ENCODE measurements around the gene DICER1.

The DICER1 gene

DNA sequence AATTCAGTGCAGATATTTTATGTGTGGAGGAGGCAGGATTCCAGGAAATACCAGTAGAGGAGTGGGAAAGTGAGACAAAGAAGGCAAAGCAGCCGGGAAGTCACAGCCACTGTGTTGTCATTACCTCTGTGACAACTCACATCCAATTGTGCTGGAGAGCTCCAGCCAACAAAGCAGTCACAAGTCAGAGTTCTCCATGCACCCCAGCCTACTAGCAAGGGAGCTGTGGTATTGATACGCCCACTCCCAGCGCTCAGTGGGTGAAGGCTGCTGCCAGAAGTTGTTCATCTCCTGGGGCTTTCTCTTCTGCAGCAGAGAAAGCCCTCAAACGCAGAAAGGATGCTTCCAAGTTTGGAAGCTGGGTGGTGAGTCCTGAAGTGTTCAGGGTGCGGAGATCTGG lies 93.9 kb downstream of the DICER1 start:
- in situ Hi-C loops (cut with MboI; ENCODE audit: low sequenced_read_pairs), result no loop called here

DNA sequence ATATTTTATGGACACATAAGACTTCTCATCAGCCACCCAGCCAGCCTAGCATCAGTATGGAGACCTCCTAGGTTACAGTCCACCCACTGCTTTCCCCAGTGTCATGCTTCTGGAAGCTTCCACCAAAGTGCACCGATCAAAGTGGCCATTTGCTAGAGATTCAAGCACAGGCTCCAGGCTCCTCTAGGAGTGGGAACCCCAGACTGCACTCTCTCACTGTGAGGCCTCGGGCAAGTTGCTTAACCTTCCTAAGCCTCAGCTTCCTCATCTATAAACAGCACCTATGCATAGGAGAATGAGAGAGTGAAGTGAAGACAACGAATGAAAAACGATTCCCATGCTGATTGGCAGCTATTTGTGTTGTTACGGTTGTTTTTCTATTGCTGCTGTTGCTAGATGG lies 94.4 kb downstream of the DICER1 start:
- in situ Hi-C loops (cut with MboI; ENCODE audit: low sequenced_read_pairs), result no loop called here

DNA sequence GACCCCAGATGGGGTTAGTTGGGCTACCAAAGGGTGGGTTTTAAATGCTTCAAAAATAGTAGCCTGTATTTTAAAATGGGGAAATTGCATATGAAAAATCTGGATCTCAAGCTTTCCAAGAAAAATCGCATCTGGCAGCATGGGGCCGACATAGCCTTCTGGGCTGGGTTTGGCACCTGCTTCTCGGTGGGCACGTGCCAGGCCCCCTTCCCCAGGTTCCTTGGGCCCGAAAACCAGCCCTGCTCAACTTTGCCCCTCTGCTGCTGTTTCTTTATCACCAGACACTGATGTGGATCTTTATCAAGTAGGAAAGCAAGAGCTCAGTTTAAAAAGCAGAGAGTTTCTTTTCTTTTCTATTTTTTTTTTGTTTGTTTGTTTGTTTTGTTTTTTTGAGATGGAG lies 95.1 kb downstream of the DICER1 start:
- in situ Hi-C loops (cut with MboI; ENCODE audit: low sequenced_read_pairs), result no loop called here

DNA sequence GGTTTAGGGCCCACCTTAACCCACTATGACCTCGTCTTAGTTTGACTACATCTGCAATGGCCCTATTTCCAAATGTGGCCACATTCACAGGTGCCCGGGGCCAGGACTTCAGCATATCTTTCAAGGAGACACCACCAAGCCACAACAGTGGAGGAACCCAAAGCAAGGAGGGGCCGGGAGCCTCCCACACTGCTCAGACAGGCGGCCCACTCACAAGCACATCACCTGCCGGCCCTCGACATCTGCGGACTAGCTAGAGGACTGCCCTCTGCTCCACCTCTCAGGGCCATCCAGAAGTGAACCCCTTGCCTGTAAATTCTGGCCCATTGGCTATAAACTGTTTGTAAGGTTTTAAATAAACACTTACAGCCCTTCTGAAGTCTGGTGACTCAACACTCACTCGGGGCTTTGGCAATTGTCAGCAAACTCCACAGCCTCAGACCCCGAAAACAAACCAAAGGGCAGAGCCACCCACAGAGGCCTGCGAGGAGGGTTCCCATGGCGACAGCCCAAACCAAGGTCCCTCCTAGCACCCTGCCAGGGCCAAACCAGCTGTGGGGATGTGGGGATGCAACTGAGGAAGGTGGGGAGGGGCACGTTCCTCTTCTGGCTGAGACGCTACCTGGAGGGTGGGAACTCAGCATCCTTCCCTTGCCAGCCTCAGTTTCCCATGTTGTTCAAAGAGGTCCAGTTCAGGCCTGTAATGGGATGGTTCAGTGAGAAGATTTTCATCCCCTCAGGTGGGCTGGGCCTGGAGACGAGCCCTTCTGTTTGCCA lies 95.8 kb downstream of the DICER1 start:
- in situ Hi-C loops (cut with MboI; ENCODE audit: low sequenced_read_pairs), result no loop called here

DNA sequence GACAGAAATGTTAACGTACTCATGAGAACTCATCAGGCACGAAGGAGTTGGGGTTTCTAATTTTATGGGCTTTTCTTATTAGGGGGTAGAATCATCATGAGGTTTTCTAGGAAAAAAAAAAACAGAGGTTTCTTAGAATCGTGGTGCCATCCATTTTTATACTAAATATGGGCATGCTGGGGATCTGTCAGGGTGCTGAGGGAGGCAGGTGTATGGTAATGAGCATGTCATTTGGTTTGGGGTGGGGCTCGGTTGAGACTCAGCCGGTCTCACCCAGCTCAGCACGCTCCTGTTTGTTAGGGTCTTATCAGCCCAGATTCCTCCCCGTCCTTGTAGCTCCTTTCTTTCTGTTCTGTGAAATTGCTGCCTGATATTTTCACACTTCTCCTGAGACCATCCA lies 98.2 kb downstream of the DICER1 start:
- in situ Hi-C loops (cut with MboI; ENCODE audit: low sequenced_read_pairs), result no loop called here

- in situ Hi-C loops (cut with MboI; ENCODE audit: low sequenced_read_pairs), result no loop called here
These were observed 98.8 kb downstream of the DICER1 start for GRCh38 chr14:95058491-95058890.

DNA sequence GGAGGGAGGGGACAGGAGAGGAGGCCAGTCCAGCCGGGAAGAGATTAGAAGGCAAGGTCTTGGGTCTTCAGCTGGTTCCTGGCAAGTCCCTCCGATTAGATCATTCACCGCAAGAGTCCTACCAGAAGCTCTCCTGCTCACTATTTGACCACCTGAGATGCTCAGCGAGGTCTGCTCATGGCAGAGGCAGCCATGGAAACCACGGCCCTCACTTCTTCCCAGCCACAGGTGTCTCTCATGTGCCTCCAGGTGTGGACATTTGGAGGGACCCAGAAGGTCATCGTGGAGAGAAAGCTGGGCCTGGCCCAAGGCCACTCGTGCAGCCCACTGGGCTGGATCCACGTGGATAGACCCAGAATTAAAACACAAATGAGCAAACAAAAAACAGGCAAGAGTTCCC lies 99.5 kb downstream of the DICER1 start:
- in situ Hi-C loops (cut with MboI; ENCODE audit: low sequenced_read_pairs), result no loop called here

GRCh38 chr14:95057147-95057546 lies 100.2 kb downstream of the DICER1 start:
- in situ Hi-C loops (cut with MboI; ENCODE audit: low sequenced_read_pairs), result no loop called here

- in situ Hi-C loops (cut with MboI; ENCODE audit: low sequenced_read_pairs), result no loop called here
These were observed 100.9 kb downstream of the DICER1 start for GRCh38 chr14:95056476-95056875.

GRCh38 chr14:95055318-95055717 lies 102.0 kb downstream of the DICER1 start:
- in situ Hi-C loops (cut with MboI; ENCODE audit: low sequenced_read_pairs), result no loop called here

DNA sequence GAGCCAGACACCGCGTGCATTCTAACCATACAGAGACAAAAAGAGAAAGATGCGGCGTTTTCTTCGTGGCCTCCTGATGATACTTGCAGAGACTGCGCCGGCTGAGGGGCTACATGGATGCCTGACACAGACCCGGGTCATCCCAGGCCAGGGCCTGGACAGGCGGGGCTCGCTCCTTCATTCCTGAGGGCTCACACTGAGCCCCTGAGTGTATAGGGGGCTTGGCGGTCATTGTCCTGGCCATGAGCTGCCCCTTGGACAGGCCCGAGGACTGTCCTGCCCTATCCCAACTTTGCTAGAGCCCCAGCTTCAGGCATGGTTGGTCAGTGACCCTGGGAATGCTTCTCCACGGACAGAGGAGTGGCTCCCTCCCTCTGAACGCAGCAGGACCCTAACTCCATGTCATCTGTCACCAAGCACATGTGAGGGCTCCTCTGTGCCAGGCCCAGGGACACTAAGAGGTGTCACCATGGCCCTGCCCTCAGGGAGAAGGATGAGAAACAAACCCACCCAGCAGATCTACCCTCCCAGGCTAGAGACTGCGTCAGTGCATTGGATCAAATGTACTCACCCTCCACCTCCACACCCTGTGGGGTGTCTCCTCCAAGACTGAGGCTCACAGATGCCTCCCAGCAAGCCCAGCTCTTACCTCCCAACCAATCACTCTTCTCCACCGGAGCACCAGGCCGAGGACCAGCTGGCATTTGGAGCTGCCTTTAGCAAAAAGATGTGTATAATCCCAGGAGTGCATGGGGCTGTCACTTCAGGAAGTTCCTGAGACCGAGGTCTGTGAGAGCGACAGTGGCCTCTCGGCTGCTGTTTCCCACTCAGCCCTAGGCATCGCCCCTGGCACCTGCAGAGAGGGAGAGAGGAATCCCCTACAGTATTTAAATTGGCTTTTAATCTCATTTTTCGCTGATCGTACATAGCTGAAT lies 102.7 kb downstream of the DICER1 start:
- in situ Hi-C loops (cut with MboI; ENCODE audit: low sequenced_read_pairs), result no loop called here

DNA sequence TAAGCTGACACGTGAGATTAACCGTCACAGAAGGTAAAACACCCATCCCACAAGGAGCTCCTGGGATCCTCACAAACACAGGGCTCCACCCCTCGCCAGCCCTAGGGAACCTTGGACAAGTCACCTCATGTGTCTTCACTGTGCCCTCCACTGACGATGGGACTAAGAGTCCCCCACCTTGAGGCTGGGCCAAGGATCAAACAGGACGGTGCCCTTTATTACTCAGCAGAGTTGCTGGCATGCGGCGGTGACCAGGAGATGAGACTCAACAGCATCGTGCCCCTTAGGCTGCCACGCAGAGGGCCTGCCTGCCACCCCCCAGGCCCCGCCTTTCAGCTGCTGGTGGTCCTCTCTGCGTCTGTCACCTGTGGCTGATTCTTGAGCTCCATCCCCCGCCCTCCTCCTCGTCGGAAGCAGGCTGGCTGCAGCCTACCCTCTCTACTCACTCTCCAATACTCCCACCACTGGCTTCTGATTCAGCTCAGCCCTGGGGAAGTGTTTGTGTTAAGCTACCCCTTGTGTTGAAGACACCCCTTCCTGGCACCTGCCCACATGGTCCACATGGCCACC lies 105.2 kb downstream of the DICER1 start:
- in situ Hi-C loops (cut with MboI; ENCODE audit: low sequenced_read_pairs), result no loop called here

GRCh38 chr14:95049952-95050351 lies 107.4 kb downstream of the DICER1 start:
- in situ Hi-C loops (cut with MboI; ENCODE audit: low sequenced_read_pairs), result no loop called here

GRCh38 chr14:95048771-95049312 lies 108.5 kb downstream of the DICER1 start:
- in situ Hi-C loops (cut with MboI; ENCODE audit: low sequenced_read_pairs), result no loop called here

GRCh38 chr14:95047754-95048153 lies 109.6 kb downstream of the DICER1 start:
- in situ Hi-C loops (cut with MboI; ENCODE audit: low sequenced_read_pairs), result no loop called here

GRCh38 chr14:95046711-95047681 lies 110.3 kb downstream of the DICER1 start:
- in situ Hi-C loops (cut with MboI; ENCODE audit: low sequenced_read_pairs), result no loop called here

DNA sequence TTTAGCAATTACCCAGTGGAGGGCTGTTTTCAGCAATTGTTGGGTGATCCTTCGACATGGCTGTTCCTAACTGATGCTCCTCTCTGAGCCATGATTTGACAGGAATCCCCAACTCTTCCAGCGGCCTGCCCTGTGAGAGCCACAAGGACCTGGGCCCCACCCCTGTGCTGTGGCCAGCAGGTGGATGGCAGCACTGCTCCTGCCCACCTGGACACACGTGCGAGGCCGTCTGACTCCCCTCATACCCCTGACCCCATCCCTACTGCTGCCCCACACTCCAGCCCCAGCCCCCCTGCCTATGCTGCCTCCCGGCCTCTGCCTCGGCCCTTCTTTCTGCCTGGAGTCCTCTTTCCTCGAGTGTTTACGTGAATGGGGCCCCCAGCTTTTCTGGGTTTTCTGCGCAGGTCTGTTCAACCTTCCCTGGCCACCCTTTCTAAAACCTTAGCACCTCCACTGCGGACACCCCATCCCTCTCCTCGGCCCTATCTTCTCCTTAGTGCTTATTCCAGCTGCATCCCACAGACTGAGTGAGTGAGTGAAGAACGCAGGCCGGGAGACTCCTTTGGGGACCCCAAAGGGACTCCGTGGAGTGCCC lies 111.4 kb downstream of the DICER1 start:
- in situ Hi-C loops (cut with MboI; ENCODE audit: low sequenced_read_pairs), result no loop called here

DNA sequence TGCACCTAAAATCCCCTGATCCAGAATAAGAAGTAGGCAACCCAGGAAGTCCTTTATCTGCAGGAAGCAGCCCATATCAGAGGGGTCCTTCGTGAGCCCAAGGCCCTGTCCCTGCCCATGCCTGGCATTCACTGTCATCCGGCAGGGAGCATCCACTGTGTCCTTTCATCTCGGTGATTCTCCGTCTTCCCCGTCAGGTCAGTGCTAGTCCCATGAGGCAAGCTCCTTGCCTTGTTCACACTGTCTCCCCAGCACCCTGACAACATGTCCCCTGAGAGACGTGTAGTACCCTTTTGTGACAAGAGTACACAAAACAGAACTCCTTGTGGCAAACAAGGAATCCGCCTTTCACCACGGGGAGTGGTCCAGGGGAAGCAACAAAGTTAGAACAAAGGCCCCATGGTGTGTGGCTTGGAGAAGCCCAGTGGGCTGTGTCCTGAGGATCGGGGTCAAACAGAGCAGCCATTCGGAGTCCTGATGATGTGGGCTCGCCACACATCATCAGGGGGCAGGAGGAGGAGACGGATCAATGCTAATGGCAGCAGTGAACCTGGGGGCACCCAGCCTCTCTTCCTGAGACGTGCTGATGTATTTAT lies 112.1 kb downstream of the DICER1 start:
- in situ Hi-C loops (cut with MboI; ENCODE audit: low sequenced_read_pairs), result no loop called here

DNA sequence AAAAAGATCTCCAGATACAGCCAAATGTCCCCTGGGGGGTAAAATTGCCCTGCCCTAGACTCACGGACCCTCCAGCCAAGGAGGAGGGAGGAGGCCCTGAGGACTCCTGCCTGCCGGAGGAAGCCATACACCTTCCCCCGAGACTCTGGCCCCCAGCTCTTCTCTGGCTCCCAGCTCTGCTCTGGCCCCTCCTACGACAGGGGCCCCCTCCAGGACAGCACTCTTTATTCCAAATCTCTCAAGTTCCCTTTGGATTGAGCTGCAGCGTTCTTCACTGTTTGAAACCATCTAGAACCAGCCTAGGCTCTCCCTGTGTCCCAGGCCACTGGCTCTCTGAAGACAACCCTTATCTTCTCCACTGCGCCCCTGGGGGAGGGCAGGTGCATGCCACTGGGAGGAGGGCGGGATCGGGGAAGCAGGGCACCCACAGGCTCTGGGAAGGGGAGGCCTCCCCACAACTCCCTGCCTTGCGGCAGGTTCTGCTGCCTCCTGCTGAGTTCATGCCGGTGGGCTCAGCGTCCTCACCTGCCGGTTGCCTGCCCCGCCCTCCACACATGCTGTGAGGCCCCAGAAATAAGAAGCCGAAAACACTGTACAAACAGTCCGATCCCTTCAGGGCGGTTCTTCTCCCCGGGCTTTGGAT lies 112.7 kb downstream of the DICER1 start:
- in situ Hi-C loops (cut with MboI; ENCODE audit: low sequenced_read_pairs), result no loop called here

Data from HL-60/S4 treated with retinoic acid at 250 ng/mL for 4 days and 3 days (cell line).